Right ventricle myocardium superior (tissue), 1 donor: ENCODE results near the gene PPP6R3. TPM values are rescaled to one million over a fixed set of nuclear protein-coding genes. Genes with fewer than 3 reads are reported as not detected.
"Not testable (repeated sequence)": the region's sequence is repeated elsewhere in the genome, so short reads cannot be mapped to it uniquely, and the experiment has no call there.

Experiments
- ATAC-seq: fragments of 200-7000 bp; cut with Tn5 transposase; one replicate; pipeline ENCODE4 v1.9.1; 2020; ENCODE audit warnings: mild to moderate bottlenecking; ENCODE audit not compliant: poor library complexity
- DNase-seq: peaks from one replicate; pipeline ENCODE4 v3.0.0-alpha.2; 2020
- intact Hi-C: fragments of 100-400 bp; cut with DNase I; formaldehyde crosslinking; loops from one replicate; pipeline ENCODE4 v1.11.2; 2022
- total RNA-seq: library from RNA; stranded (reverse); fragmentation: NEBNext Ultra II Directional; extraction: Animal tissue kit (Norgen Biotek cat#: 25700); gene quantifications from one replicate; pipeline ENCODE4 v1.2.1, GENCODE V29; 2021
- donor health status: DM: no; HTN: yes; CAD: no; lungs with severe emphysema.

PPP6R3 gene
- total RNA-seq, 1 donor from 2014 or later, result 73.9 TPM

DNA sequence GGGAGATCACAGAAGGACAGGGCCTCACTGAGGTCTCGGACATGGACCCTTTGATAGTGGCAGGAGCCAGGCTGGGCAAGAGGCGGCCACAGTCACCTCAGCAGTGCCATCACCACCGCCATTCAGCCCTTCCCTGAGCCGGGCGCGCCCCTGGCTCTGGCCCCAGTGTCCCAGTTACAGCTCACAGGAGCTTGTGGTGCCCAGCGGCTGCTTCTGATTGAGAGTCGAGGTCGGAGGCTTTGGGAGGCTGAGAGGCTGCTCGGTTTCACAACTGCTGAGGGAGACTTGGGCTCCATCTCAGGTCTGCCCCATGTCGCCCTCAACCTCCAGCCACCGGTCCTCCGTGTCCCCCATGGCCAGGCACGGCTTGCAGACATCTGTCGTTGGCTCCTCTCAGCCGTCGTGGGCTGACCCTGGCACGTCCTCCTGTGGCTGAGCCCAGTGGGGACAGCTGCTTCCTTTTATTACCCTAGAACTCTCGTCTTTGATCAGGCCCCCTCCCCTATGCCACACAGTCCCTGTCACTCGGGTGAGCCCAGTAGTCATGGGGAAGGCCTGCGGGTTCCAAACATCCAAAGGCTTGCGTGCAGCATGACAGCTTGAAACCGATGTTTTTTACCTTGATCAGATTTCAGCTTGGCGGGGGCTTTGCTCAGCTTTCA is 28.4 kb upstream of the PPP6R3 start:
- intact Hi-C loops, result no loop called here
- ATAC-seq (peak; percentile 37), DNase-seq (no peak)

- intact Hi-C loops, result no loop called here
- ATAC-seq (peak; percentile 77), DNase-seq (peak; percentile 77)
These were observed 27.7 kb upstream of the PPP6R3 start for GRCh38 chr11:68432874-68433273.

GRCh38 chr11:68433541-68433940 is 27.0 kb upstream of the PPP6R3 start:
- DNase-seq, result no peak
- intact Hi-C loops, result no loop called here
- ATAC-seq, result no peak

GRCh38 chr11:68434159-68434558 is 26.4 kb upstream of the PPP6R3 start:
- DNase-seq, ATAC-seq, intact Hi-C loops: not testable (repeated sequence)

DNA sequence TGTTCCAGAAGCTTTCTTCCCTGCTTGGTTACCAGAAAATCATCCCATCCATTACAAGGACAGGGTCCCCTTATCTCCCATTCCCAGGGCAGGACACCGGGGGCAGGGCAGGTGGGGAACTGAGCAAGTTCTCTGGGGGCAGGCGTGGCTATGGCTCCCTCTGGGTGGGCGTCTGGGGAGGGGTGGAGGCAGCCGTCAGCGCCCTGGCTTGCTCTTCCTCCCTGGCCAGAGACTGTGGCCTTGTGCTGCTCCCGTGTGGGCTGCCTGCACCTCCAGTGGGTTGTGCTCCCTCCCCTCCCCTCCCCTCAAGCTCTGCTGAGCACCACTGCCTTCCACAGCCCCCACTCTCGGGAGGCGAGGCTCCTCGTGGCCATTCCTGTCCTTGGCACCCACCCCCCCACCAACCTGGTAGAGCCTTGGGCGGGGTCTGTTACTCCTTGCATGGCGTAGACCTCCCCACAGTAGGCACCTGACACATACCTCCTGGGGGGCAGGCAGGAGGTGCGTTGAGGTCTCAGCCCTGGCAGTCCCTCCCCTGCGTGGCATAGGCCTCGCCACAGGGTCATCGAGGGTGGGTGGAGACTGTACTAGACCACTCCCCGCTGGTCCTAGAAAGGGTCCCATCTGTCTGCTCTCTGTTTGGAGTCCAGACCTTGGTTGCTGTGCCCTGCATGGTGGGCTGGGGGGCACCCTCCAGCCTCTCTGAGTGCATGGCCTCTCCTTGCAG is 24.2 kb upstream of the PPP6R3 start:
- no peak for DNase-seq

DNA sequence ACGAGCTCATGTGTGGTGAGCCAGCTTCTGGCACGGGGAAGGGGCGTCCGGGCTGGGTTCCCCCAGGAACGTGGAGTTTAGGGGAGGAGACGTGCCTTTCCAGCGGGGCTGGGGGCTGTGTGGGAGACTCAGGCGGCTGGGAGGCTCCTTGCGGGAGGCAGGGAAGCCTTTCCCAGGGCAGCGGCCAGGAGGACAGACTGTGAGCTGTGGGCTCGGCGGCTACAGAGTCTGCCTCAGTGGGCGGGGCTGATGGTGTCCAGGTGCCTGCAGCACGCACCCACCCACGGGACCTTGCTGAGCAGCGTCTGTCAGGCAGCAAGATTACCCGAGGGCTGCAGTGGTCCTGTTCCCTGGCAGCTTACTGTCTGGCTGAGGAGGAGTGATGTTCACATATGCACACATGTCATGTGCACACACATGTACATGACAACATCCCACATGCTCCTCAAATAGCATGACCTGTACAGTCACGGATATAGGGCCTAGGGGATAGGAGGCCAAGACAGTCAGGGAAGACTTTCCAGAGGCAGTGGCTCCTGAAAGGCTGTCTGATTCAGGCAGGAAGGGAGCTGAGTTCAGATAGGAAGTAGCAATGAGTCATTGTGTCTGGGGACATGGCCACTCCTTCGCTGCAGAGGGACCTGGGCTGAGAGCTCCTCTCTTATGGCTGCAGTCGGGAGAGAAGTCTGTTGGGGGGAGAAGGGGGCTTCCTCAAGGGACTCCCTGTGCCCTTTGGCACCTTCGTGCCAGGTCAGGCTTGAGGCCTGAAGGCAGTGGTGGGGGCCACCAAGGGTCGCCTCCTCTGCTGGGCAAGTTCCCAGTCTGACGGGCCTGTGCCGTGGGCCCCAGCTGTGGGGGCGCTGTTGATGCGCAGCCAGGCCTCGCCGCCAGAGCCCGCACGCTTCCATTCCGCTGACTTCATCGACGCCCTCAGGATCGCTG is 23.3 kb upstream of the PPP6R3 start:
- DNase-seq (peak; percentile 70), ATAC-seq (peak; percentile 63)
- intact Hi-C loops, result no loop called here

More for the DNA sequence above, 24.2 kb upstream of the PPP6R3 start:
- ATAC-seq, result no peak
- intact Hi-C loops, result no loop called here

DNA sequence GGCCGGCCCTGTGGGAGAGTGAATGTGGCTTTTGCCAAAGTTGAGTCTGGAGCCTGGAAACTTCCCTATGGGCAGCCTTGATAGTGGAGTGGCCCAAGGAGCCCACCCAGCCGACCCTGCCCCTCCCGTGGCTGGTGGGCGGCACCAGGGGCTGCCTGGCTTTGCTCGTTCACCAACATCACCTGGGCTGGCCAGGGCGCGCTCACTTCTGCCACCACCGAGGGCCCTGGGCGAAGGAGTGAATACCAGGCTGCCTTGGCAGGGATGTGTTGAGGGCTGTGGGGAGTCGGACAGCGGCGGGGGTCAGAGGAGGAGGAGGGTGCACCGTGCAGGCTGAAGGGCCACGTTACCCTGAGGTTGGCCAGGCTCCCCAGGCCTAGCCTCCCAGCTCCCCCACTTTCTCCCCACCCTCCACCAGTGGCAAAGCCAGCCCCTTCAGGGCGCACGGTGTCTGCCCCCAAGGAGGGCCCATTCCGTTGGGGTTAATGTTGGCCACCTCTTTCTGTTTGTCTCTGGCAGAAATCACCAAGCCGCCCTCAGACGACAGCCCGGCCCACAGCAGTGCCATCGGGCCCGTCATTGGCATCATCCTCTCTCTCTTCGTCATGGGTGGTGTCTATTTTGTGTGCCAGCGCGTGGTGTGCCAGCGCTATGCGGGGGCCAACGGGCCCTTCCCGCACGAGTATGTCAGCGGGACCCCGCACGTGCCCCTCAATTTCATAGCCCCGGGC is 22.5 kb upstream of the PPP6R3 start:
- intact Hi-C loops, result no loop called here
- no peak for DNase-seq
- ATAC-seq, result no peak

- ATAC-seq (no peak), DNase-seq (no peak)
- intact Hi-C loops, result no loop called here
These were observed 21.8 kb upstream of the PPP6R3 start for GRCh38 chr11:68438658-68439259.

DNA sequence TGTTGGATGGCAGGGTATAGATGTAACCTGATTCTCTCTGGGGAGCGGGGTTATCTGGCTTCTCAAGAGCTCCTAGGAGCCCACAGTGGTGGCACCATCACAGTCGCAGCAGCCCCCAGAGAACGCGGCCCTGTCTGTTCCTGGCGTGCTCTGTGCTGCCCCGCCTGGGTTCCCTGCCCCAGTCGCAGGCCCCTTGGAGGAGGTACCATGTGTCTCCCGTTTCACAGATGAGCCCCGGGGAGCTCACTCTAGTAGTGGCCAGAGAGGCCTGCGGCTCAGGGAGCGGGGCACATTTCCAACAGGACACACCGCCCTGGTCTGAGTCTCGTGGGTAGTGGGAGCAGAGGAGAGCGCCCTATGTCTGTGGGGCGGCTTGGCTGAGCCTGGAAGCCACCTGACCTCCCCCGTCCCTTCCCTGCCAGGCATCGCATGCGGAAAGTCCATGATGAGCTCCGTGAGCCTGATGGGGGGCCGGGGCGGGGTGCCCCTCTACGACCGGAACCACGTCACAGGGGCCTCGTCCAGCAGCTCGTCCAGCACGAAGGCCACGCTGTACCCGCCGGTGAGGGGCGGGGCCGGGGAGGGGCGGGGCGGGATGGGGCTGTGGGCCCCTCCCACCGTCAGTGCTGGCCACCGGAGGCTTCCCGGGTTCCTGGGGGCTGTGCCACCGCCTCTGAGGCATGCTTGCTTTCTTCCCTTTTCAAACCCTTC is 21.0 kb upstream of the PPP6R3 start:
- DNase-seq (no peak), ATAC-seq (no peak)
- intact Hi-C loops, result no loop called here

GRCh38 chr11:68440224-68440623 is 20.3 kb upstream of the PPP6R3 start:
- DNase-seq, result peak; percentile 10
- ATAC-seq, result no peak
- intact Hi-C loops, result no loop called here

DNA sequence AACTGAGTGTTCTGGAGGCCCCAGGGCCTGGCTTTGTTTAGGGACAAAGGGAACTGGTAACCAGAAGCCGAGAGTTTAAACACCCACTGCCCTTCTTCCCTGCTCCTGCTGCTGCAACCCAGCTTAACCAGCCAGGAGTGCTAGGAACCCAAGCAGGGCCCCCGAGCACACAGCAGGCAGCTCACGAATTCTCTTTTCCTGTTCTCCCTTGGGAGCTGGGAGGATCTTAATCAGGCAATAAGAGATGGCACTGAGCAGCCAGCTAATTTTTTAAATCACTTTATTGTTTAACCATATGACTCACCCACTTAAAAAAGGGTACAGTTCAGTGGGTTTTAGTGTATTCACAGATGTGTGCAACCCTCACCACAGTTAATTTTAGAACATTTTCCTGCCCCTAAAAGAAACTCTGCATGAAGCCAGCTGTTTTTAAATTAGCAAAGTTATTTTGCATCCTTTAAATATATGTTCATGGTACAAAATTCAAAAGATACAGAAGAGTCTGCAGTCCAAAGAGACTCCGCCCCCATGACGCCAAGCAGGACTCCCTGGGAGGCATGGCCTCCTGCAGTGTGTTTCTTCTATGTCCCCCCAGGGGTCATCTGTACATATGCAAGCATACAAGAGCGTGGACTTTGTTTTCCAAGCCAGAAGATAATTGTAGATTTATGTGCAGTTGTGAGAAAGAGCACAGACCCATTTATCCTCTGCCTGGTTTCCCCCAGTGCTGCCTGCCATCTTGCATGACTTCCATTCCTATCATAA is 18.9 kb upstream of the PPP6R3 start:
- ATAC-seq (no peak), DNase-seq (peak; percentile 4)
- intact Hi-C loops, result no loop called here

- ATAC-seq (no peak), DNase-seq (peak; percentile 6)
- intact Hi-C loops, result no loop called here
These were observed 18.1 kb upstream of the PPP6R3 start for GRCh38 chr11:68442433-68442832.

- intact Hi-C loops, result no loop called here
- ATAC-seq, result no peak
These were observed 16.0 kb upstream of the PPP6R3 start for GRCh38 chr11:68444566-68444965.

GRCh38 chr11:68445531-68446035 is 15.0 kb upstream of the PPP6R3 start:
- peak; percentile 32 for DNase-seq

More at GRCh38 chr11:68444566-68444965, 16.0 kb upstream of the PPP6R3 start:
- peak; percentile 11 for DNase-seq

GRCh38 chr11:68446046-68446725 is 14.4 kb upstream of the PPP6R3 start:
- peak; percentile 26 for ATAC-seq
- intact Hi-C loops, result loop anchor here (5.0 kb wide), 1 partner anchor 189 kb away; no protein-coding TSS in a partner anchor
- DNase-seq, result peak; percentile 39

More at GRCh38 chr11:68445531-68446035, 15.0 kb upstream of the PPP6R3 start:
- no peak for ATAC-seq
- intact Hi-C loops, result loop anchor here (5.0 kb wide), 1 partner anchor 188 kb away; no protein-coding TSS in a partner anchor
